ENCODE results near the gene ACBD4. TPM values are rescaled to one million over a fixed set of nuclear protein-coding genes. Genes with fewer than 3 reads are reported as not detected.

The ACBD4 gene
- total RNA-seq, 2 donors from 2014 or later, result 20.8 to 21.1 TPM

DNA sequence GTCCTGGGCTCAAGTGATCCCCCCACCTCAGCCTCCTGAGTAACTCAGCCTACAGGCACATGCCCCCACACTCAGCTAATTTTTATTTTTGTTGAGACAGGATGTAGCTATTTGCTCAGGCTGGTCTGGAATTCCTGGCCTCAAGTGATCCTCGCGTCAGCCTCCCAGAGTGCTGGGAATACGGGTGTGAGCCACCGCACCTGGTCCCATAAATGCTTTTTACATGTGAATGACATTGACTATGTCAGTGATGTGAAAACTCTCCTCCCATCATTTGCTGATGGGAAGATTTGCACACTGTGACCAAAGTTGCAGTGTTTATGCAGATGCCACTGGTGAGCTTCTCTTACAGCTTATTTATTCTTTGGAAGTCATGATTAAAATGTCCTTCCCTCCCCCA is 18.2 kb upstream of the ACBD4 start:
- H3K36me3 ChIP-seq (replicated peaks in 1 of 2; ENCODE audit: insufficient read depth in 1 of 2, low read depth in 2 of 2), result no peaks in the 10 kb centered on the region
- intact Hi-C loops (cut with DNase I), result no loop called here
- ATAC-seq, result no peak
- no peak for DNase-seq
- no peaks in the 10 kb centered on the region for H3K27me3 ChIP-seq
- no peak overlapping the region for H3K27ac ChIP-seq
- H3K4me3 ChIP-seq, result no peak overlapping the region
- H3K9me3 ChIP-seq, result no peaks in the 10 kb centered on the region
- no peaks in the 10 kb centered on the region for H3K4me1 ChIP-seq
- 94 to 98% methylated on average over 4 of the region's 4 CpGs for WGBS, 2 donors
- TF ChIP-seq POLR2A (IDR thresholded peaks at IDR 0.05), result no peak
- TF ChIP-seq, protein P1, sequence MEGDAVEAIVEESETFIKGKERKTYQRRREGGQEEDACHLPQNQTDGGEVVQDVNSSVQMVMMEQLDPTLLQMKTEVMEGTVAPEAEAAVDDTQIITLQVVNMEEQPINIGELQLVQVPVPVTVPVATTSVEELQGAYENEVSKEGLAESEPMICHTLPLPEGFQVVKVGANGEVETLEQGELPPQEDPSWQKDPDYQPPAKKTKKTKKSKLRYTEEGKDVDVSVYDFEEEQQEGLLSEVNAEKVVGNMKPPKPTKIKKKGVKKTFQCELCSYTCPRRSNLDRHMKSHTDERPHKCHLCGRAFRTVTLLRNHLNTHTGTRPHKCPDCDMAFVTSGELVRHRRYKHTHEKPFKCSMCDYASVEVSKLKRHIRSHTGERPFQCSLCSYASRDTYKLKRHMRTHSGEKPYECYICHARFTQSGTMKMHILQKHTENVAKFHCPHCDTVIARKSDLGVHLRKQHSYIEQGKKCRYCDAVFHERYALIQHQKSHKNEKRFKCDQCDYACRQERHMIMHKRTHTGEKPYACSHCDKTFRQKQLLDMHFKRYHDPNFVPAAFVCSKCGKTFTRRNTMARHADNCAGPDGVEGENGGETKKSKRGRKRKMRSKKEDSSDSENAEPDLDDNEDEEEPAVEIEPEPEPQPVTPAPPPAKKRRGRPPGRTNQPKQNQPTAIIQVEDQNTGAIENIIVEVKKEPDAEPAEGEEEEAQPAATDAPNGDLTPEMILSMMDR (IDR thresholded peaks at IDR 0.05), result no peak

DNA sequence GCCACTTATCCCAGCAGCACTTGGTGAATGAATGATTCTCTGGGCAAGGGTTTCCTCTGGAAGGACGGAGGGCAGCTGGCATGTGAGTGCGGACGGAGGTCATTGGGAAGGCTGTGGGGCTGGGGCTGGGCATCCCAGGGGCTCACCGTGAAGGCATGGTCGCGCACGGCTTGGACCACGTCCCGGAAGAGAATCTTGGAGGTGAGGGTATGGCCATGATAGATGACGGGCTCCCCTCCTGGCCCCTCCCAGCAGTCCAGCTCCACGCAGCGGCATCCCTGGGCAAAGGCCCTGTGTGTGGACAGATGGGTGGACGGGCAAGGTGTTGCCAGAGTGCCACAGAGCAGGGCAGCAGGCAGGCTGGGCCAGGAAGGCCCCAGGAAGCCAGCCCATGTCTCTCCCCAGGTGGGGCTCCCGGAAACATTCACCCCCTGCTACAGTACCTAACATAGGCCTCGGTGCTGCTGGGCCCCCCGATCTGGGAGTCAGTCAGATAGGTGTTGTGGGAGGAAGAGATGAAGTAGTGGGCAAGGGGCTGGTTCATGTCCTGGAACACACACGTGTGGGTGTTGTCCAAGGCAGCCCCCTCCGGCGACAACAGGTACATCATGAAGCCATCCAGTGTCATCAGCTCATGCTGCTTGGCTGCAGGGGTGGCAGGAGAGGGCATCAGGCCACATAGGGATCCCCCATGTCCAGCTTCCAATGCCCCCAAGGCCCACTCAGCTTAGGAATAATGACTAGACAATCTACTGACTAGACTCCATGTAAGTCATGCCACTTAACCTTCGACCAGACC is 17.4 kb upstream of the ACBD4 start:
- H3K4me3 ChIP-seq, result no peak overlapping the region
- no peak for DNase-seq
- 85 to 92% methylated on average over 10 to 20 of the region's 20 CpGs for WGBS, 2 donors
- H3K36me3 ChIP-seq (replicated peaks in 1 of 2; ENCODE audit: insufficient read depth in 1 of 2, low read depth in 2 of 2), result no peaks in the 10 kb centered on the region
- H3K4me1 ChIP-seq, result no peaks in the 10 kb centered on the region
- H3K9me3 ChIP-seq, result no peaks in the 10 kb centered on the region
- TF ChIP-seq, protein P1 (IDR thresholded peaks at IDR 0.05), result no peak
- no peak for TF ChIP-seq POLR2A (IDR thresholded peaks at IDR 0.05)
- no peak overlapping the region for H3K27ac ChIP-seq
- no peaks in the 10 kb centered on the region for H3K27me3 ChIP-seq
- intact Hi-C loops (cut with DNase I), result no loop called here
- ATAC-seq, result no peak

DNA sequence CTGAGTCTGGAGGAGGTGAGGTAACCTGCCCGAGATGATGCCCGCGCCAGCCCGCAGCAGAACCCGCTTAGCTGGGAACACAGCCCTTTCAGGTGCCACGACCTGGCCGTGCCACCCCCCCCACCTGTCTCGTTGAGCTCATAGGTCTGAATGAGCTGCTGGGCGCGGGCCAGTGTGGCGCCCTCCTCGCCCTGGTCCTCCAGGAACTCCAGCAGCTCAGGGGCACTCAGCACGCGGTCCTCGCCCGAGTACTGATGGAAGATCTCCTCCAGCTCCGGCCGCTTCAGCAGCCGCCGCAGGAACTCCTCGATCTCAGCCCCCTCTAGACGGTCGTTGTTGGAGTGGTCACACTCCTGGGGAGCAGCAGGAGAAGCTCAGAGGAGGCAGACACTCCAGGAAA is 16.8 kb upstream of the ACBD4 start:
- Histone ChIP-seq H3K4me3 (no peak overlapping the region), H3K4me1 (no peaks in the 10 kb centered on the region), H3K9me3 (no peaks in the 10 kb centered on the region), H3K36me3 (replicated peaks in 1 of 2; ENCODE audit: insufficient read depth in 1 of 2, low read depth in 2 of 2) (no peaks in the 10 kb centered on the region), H3K27ac (no peak overlapping the region), H3K27me3 (no peaks in the 10 kb centered on the region)
- DNase-seq (no peak), ATAC-seq (no peak)
- intact Hi-C loops (cut with DNase I), result no loop called here
- 87% methylated on average over 23 of the region's 23 CpGs; no CpG with 5 or more reads in 1 of the 2 donors for WGBS, 2 donors
- TF ChIP-seq, protein P1 (IDR thresholded peaks at IDR 0.05), result no peak
- no peak for TF ChIP-seq POLR2A (IDR thresholded peaks at IDR 0.05)

DNA sequence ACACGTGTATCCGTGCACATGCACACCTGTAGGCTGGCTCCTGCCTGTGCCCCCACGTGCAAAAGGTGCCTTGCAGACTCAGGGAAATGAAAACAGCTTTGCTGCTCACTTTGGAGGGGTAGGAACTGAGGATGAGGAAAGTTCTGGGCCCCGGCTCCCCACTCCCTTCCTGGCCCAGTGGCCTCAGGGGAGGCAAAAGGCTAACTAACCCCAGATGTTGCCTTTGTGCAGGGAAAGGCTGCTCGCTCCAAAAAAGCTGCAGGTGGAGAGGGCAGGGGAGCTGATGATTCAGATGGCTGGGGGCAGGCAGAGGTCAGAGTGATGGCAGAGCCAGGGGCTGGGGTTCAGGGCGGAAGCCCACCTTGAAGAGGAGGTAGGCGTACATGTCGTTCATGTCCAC is 15.5 kb upstream of the ACBD4 start:
- Histone ChIP-seq H3K4me3 (no peak overlapping the region), H3K27me3 (no peaks in the 10 kb centered on the region), H3K36me3 (replicated peaks in 1 of 2; ENCODE audit: insufficient read depth in 1 of 2, low read depth in 2 of 2) (no peaks in the 10 kb centered on the region), H3K4me1 (no peaks in the 10 kb centered on the region), H3K9me3 (no peaks in the 10 kb centered on the region), H3K27ac (no peak overlapping the region)
- 83 to 86% methylated on average over 5 to 8 of the region's 8 CpGs for whole genome bisulfite sequencing, 2 donors
- intact Hi-C loops (cut with DNase I), result no loop called here
- TF ChIP-seq POLR2A (IDR thresholded peaks at IDR 0.05), result no peak
- TF ChIP-seq, protein P1 (IDR thresholded peaks at IDR 0.05), result no peak
- ATAC-seq (no peak), DNase-seq (no peak)

DNA sequence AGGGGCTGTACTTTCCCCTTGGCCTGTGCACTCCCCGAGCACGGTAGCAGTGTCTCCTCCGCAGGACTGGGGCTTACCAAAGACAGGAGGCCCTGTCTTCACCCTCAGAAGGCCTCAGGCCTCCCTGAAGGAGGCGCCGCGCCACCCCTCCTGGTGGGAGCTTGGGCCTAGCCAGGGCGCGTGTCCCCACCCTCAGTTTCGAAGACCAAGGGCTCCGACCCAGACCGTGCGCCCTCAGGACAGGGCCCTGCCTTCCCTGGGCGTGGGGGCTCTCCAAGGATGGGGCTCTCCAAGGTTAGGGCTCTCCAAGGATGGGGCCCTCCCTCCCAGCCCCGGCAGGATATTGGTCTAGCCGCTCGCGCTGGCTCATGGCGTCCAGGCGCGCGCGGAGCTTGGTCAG is 14.9 kb upstream of the ACBD4 start:
- H3K9me3 ChIP-seq, result no peaks in the 10 kb centered on the region
- DNase-seq (no peak), ATAC-seq (no peak)
- intact Hi-C loops (cut with DNase I), result no loop called here
- no peak overlapping the region for H3K27ac ChIP-seq
- no peaks in the 10 kb centered on the region for H3K4me1 ChIP-seq
- H3K36me3 ChIP-seq (replicated peaks in 1 of 2; ENCODE audit: insufficient read depth in 1 of 2, low read depth in 2 of 2), result no peaks in the 10 kb centered on the region
- H3K4me3 ChIP-seq, result no peak overlapping the region
- H3K27me3 ChIP-seq, result no peaks in the 10 kb centered on the region
- TF ChIP-seq POLR2A (IDR thresholded peaks at IDR 0.05), result no peak
- TF ChIP-seq, protein P1 (IDR thresholded peaks at IDR 0.05), result no peak
- WGBS, 2 donors, result 90 to 93% methylated on average over 9 to 11 of the region's 22 CpGs

Measured in body of pancreas (tissue), 4 donors.